GM21528 (cell line): Measurements from ENCODE around the gene VAMP3.

Source experiments
- ATAC-seq: cut with Tn5 transposase; IDR thresholded peaks from one replicate; pipeline ENCODE4 v1.9.1; 2021; ENCODE audit warnings: mild to moderate bottlenecking, moderate library complexity; ENCODE audit not compliant: unreplicated experiment, low FRiP score

The VAMP3 gene

GRCh38 chr1:7808253-7808844 lies 37.3 kb downstream of the VAMP3 start:
- no peak for ATAC-seq

GRCh38 chr1:7809742-7810141 lies 38.6 kb downstream of the VAMP3 start:
- ATAC-seq: no peak

- ATAC-seq: no peak
Observed at GRCh38 chr1:7810395-7810794, 39.3 kb downstream of the VAMP3 start.

GRCh38 chr1:7811476-7811875 lies 40.4 kb downstream of the VAMP3 start:
- no peak for ATAC-seq

GRCh38 chr1:7813677-7814373 lies 42.7 kb downstream of the VAMP3 start:
- ATAC-seq: no peak

- ATAC-seq: no peak
Observed at GRCh38 chr1:7821282-7821681, 50.2 kb downstream of the VAMP3 start.

- no peak for ATAC-seq
Observed at GRCh38 chr1:7824701-7825100, 53.6 kb downstream of the VAMP3 start.

- ATAC-seq: no peak
Observed at GRCh38 chr1:7826363-7826762, 55.3 kb downstream of the VAMP3 start.

- ATAC-seq: no peak
Observed at GRCh38 chr1:7827126-7827955, 56.2 kb downstream of the VAMP3 start.
